GM19452 (cell line): ENCODE results near the gene NR6A1.

Source experiments
- ATAC-seq: cut with Tn5 transposase; IDR thresholded peaks from one replicate; pipeline ENCODE4 v1.9.1; 2021; ENCODE audit not compliant: unreplicated experiment

The NR6A1 gene

GRCh38 chr9:124537926-124538325 lies 233.2 kb downstream of the NR6A1 start:
- no peak for ATAC-seq

DNA sequence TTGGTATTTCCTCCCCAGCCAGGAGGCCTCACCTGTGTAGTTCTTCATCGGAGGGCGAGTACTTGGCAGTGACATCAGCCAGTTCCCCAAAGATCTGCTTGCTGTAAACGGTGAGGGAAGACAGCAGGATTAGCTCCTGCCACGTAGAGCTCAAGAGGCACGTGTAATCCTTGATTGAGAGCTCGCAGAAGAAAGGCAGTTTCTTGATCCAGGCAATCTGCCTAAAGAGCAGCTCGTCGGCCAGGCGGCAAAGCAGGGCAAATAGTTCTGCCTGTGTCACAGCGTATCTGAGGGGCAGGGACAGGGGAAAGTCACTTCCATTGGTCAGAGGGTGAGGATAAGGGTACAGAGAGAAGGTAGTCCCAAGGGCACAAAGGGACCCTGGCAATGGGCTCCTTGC lies 235.3 kb downstream of the NR6A1 start:
- ATAC-seq: no peak

DNA sequence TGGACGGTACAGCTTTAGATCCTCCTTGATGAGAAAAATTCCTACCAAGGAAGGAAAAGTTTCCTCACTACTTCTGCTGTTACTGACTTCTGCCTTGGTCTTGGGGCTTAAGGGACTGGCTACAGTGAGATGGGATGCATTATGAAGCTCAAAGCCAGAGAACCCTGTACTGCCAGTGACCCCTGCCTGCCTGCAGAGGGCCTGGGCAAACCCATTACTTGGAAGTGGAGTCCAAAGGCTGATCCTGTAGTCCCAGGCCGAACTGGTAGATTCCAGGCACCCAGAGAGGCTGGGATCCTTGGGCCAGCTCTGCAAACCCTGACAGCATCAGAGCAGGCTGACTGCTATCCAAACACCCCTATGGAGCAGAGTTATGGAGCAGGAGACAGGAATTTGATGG lies 238.2 kb downstream of the NR6A1 start:
- no peak for ATAC-seq

DNA sequence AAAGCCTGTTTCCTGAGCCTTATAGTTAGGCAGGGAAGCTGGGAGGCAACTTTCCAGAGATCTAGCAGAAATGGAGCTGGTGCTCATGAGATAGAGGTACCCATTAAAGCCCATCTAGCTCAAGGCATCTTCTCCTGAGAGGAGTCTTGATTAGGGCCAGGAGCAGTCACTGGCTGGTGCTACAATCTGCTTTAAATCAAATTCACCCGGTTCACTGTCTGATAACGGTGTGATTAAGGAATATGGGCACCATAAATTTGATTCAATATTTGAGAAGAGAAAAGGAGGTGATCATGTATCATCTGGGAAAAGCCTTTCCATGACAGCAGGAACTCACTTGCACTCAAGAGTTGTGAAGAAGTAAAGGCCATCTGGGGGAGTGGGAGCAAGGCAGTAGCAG lies 240.0 kb downstream of the NR6A1 start:
- no peak for ATAC-seq

- no peak for ATAC-seq
These were observed 240.9 kb downstream of the NR6A1 start for GRCh38 chr9:124530246-124530645.

DNA sequence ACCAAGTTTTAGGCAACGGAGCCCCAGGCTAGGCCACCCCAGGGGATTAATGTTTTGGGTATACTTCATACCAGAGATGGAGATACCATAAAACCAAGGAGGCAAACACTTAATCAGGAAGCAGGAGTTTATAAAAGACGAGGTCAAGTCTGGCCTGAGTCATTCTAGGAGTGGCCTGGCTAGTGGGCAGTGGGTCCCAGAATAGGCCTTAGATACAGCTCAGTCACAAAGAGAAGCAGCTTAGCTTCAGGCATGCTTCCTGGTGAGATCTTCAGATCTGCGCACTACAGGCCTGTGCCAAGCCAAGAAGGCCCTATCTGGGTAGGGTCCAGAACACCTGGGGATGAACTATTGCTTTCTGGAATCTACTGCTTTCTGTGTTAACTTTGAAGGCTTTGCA lies 243.3 kb downstream of the NR6A1 start:
- ATAC-seq: no peak

DNA sequence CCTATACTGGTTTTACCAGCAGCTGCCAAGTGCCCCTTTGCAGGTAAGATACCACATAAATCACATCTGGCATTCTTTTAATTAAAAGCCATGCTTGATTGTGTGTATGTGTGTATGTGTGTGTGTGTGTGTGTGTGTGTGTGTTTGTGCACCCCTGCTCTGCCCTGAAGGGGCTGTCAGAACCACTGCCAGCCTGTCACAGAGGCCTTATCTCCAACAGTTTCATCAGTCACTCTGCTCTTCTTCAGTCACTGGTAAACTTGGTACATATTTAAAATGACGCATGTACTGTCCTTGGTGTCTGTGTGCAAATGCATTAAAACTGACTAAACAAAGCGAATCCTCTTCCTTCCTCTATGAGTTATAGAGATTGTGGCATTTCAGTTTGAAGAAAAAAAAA lies 244.9 kb downstream of the NR6A1 start:
- no peak for ATAC-seq

DNA sequence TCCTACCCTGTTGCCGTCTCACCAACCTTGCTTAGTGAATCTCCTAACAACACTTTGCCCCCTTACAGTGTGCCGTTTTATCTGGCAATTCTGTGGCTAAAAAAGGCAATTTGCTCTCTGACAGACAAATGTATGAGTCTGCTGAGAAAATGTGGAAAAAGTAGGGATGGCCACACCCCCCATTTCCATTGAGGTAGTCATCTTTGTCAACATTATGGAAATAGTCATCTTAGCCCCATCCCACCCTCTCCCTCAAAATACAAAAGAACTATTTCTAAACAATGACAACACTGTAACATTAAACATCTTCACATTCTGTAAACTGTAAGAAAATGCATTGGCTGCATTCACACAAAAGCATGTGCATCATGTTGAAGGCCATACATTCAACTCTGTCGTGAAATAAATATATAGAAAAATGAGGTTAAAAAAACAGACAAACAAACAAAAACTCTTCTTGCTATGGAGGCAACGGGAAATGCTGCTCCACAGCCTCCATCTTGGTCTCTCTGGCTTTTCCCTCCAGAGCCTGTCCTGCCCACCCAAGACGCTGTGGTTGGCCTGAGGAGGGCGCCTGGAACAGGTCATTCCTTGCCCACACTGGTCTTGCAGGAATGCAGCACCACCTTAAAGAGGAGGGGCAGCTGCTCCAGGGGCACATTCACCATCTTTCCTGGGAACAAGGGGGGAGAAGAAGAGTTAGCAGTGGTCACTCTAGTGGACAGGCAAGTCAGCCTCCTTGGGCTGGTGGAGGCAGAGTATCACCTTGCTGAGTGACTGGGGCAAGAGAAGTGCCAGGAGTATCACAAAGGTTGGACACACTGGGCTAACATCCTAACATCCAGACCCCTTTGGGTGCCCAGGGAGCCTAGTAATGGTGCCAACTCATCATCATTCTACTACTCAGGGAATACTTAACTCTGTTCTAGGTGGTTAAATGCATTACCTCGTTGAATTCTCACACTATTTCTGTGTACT lies 248.7 kb downstream of the NR6A1 start:
- ATAC-seq: no peak

GRCh38 chr9:124521142-124521541 lies 250.0 kb downstream of the NR6A1 start:
- ATAC-seq: no peak

- ATAC-seq: no peak
These were observed 250.9 kb downstream of the NR6A1 start for GRCh38 chr9:124520206-124520596.

DNA sequence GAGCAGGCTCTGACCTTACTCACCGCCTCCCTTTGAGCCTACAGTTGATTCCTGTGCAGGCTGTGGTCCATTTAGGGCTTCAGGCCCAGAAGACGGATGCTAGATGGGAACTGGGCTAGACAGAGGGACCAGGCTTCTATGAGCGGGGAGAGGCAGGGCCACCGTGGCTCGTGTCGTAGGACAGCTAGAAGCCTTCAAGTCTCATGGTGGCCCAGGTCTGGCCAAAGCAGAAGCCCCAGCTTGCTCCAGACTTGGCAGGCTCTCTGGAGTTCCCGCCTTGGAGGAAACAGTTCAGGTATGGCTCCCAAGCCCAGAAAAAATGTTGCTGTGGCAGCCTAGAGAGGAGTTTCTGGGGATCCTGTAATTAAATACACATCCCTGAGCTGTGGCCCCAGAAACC lies 253.0 kb downstream of the NR6A1 start:
- no peak for ATAC-seq

GRCh38 chr9:124517600-124517999 lies 253.5 kb downstream of the NR6A1 start:
- ATAC-seq: no peak

DNA sequence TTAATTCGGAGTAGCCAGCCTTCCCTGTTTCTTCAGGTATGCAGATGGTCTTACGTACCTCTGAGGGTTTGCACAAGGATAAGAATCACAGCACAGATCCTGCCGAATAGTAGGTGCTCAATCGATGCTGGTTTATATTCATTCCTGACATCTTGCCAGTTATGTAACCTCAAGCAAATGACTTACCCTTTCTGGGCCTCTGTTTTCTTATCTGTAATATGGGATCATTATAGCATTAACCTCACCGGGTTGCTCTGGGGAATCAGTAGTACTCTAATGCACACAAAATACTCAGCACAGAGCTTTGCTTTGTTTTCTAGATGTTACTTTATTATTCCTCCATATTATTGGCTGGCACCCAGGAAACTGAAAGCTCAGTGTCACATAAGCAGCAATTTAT lies 256.2 kb downstream of the NR6A1 start:
- ATAC-seq: no peak

- ATAC-seq: no peak
These were observed 257.0 kb downstream of the NR6A1 start for GRCh38 chr9:124514125-124514524.

- ATAC-seq: no peak
These were observed 257.6 kb downstream of the NR6A1 start for GRCh38 chr9:124513376-124513994.

DNA sequence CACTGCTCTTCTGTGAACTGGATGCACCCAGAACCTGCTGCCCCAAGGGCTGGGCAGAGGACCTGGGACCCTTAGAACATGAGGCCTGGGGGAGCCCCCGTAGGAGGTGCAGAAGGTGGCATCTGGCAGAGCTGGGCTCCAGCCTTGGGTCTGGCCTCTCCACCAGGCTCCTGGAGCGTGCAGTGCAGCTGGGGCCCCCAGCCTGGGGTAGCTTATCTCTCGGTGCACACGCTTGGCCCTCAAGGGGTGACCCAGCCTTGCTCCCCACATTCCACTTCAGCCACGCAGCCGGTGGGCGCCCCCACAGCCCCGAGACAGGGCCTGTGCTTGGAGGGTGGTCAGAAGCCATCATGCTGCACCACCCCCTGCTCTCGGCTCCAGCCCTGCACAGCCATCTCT lies 258.3 kb downstream of the NR6A1 start:
- no peak for ATAC-seq

- ATAC-seq: no peak
These were observed 259.0 kb downstream of the NR6A1 start for GRCh38 chr9:124511891-124512805.

DNA sequence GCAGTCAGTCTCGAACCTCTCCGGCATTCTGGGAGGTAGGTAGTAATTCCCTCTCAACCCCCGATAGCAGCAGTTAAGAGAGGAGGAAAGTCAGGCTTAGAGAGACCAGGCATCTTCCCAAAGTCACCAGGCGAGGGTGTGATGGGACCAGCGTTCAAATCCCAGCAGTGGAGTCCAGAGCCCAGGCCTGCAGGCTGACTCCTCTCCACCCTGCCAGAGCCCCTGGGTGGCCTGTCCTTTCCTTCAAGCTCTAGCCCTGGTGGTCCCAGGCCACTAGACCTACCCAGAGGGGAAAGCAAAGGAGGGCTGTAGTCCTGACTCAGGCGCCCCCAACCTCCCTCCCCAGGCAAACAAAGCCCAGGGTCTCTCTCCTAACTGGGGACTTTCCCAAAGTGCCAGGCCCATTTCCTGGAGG lies 259.7 kb downstream of the NR6A1 start:
- ATAC-seq: no peak

DNA sequence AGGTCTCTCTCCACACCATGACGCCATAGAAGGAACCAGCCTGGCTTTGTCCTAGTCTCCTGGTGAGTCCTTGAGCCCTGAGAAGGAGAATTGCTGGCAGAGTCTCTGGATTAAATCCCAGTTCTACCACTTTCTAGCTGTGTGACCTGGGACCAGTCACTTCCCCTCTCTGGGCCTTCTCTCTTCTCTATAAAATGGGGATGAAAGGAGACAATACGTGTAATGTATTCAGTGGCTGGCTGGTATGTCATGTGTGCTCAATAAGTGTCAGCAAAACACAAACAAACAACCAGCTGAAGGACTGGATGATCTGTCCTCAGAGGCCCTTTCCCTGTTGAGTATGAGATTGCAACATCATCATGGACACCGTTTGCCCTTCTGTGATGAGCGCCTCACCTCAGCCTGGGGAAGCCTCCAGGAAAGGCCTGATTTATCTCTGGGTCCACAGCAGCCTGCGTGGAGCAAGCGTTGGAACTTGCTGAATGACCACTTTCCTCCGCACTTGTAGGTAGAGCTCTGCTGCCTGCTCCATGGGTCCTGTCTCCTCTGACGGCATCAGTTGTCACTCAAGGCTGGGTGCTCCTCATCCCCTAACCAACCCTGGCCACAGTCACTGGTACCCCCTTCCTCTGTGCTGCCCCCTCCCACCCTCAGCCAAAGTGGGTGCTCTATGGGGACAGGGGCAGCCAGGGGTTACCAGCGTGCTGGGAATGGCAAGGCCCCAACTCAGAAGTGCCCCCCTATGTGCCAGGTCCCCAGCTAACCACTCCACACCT lies 260.3 kb downstream of the NR6A1 start:
- ATAC-seq: no peak

DNA sequence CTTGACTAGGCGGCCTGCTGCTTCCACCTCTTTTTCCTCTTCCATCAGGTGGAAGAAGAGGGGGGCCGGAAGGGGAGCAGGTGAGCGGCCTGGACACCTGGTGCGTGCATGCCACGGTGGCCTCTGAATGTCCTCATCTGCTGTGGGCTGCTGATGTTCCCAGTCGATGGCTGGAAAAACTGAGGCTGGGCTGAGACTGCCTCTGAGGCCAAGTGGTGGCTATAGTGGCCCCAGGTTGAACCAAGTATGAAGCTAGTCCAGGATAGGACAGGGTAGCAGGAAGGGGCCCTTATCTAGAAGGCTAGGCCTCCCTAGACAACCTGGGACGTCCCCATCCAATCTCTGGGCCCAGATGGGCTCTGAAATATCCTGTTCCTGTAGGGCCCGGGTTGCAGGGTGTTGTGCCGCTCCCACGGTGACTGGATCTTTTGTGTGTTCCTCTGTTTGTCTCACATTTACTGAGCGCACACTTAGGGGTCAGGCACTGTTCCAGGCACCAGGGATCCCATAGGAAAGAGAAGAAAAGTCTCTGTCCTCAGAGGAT lies 263.2 kb downstream of the NR6A1 start:
- no peak for ATAC-seq
